Neural cell (in vitro differentiated cells): ENCODE results near the gene MYPN. TPM values are rescaled to one million over a fixed set of nuclear protein-coding genes. Genes with fewer than 3 reads are reported as not detected.

Experiments used
- H2AFZ ChIP-seq: fragments of 200-600, 300-800 bp; sonication (generic), shearing (Covaris generic); 2 replicates; pipeline ENCODE4 v1.6.0; 2014; ENCODE audit warnings: low read depth, mild to moderate bottlenecking, antibody characterized with exemption, low read length, moderate library complexity
- H3F3A ChIP-seq: fragments of 200-600 bp; shearing (Covaris generic); 2 replicates; pipeline ENCODE4 v1.6.1; 2016; ENCODE audit warnings: mild to moderate bottlenecking, moderate library complexity, mixed read lengths, antibody characterized with exemption, low read length; ENCODE audit not compliant: insufficient read depth, poor library complexity, severe bottlenecking
- H3K27ac ChIP-seq: fragments of 200-600, 300-800 bp; sonication (generic), shearing (Covaris generic); 2 replicates; pipeline ENCODE4 v1.5.1; 2014; ENCODE audit warnings: mild to moderate bottlenecking, low read length, moderate library complexity
- H3K27me3 ChIP-seq: fragments of 300-800, 200-600 bp; sonication (generic), shearing (Covaris generic); 2 replicates; pipeline ENCODE4 v1.6.0; 2014; ENCODE audit warnings: mild to moderate bottlenecking, low read depth, low read length, moderate library complexity; ENCODE audit not compliant: insufficient read depth
- H3K36me3 ChIP-seq: fragments of 300-800, 200-600 bp; sonication (generic), shearing (Covaris generic); 2 replicates; pipeline ENCODE4 v1.5.1; 2014; ENCODE audit warnings: mild to moderate bottlenecking, antibody characterized with exemption, low read length, moderate library complexity; ENCODE audit not compliant: insufficient read depth
- H3K4me2 ChIP-seq: fragments of 300-800, 200-600 bp; sonication (generic), shearing (Covaris generic); 2 replicates; pipeline ENCODE4 v1.6.0; 2014; ENCODE audit warnings: mild to moderate bottlenecking, low read length
- H3K4me3 ChIP-seq: fragments of 300-800, 200-600 bp; sonication (generic), shearing (Covaris generic); 2 replicates; pipeline ENCODE4 v1.5.1; 2014; ENCODE audit warnings: mild to moderate bottlenecking, low read length, moderate library complexity
- H3K79me2 ChIP-seq: fragments of 200-600 bp; shearing (Covaris generic); replicated peaks from 2 replicates; pipeline ENCODE4 v1.6.0; 2014; ENCODE audit warnings: mild to moderate bottlenecking, low read length, moderate library complexity; ENCODE audit not compliant: insufficient read depth
- H3K9ac ChIP-seq: fragments of 300-800, 200-600 bp; sonication (generic), shearing (Covaris generic); 2 replicates; pipeline ENCODE4 v1.6.1; 2016; ENCODE audit warnings: mild to moderate bottlenecking, low read length, mixed read lengths
- H3K9me2 ChIP-seq: fragments of 200-600 bp; shearing (Covaris generic); 2 replicates; pipeline ENCODE4 v1.6.1; 2016; ENCODE audit warnings: mild to moderate bottlenecking, low read length, mixed read lengths; ENCODE audit not compliant: insufficient read depth
- H3K9me3 ChIP-seq: fragments of 200-600, 300-800 bp; sonication (generic), shearing (Covaris generic); 2 replicates; pipeline ENCODE4 v1.6.1; 2016; ENCODE audit warnings: mild to moderate bottlenecking, mixed run types, low read length, moderate library complexity, mixed read lengths
- H4K20me1 ChIP-seq: fragments of 200-600 bp; shearing (Covaris generic); 2 replicates; pipeline ENCODE4 v1.6.1; 2016; ENCODE audit warnings: mild to moderate bottlenecking, mixed run types; ENCODE audit not compliant: insufficient read depth
- CTCF ChIP-seq: fragments of 450-650 bp; IDR thresholded peaks from 2 replicates; pipeline ENCODE4 v1.5.1; 2014; ENCODE audit warnings: antibody characterized with exemption, mild to moderate bottlenecking, moderate library complexity; ENCODE audit not compliant: poor library complexity, severe bottlenecking
- EP300 ChIP-seq: fragments of 450-650 bp; conservative IDR thresholded peaks from 2 replicates; pipeline ENCODE4 v1.6.1; 2014; ENCODE audit warnings: antibody characterized with exemption, mild to moderate bottlenecking, moderate library complexity; ENCODE audit not compliant: poor library complexity, severe bottlenecking
- EZH2 ChIP-seq: fragments of 200-600, 300-800 bp; shearing (Covaris generic), sonication (generic); IDR thresholded peaks from 2 replicates; pipeline ENCODE4 v1.6.1; 2014; ENCODE audit warnings: antibody characterized with exemption, low read length, borderline replicate concordance, mild to moderate bottlenecking; ENCODE audit not compliant: insufficient read depth, poor library complexity, severe bottlenecking
- MXI1 ChIP-seq: fragments of 450-650 bp; conservative IDR thresholded peaks from 2 replicates; pipeline ENCODE4 v1.6.1; 2014; ENCODE audit warnings: antibody characterized with exemption, mild to moderate bottlenecking; ENCODE audit not compliant: poor library complexity, severe bottlenecking
- POLR2AphosphoS5 ChIP-seq: IDR thresholded peaks from 2 replicates; pipeline ENCODE4 v1.6.1; 2012
- RAD21 ChIP-seq: fragments of 450-650 bp; conservative IDR thresholded peaks from 2 replicates; pipeline ENCODE4 v1.6.1; 2014; ENCODE audit warnings: antibody characterized with exemption, mild to moderate bottlenecking, moderate library complexity
- REST ChIP-seq: IDR thresholded peaks from 2 replicates; pipeline ENCODE4 v1.6.1; 2012; ENCODE audit warnings: borderline replicate concordance
- SMC3 ChIP-seq: fragments of 450-650 bp; conservative IDR thresholded peaks from 2 replicates; pipeline ENCODE4 v1.6.1; 2014; ENCODE audit warnings: antibody characterized with exemption, mild to moderate bottlenecking, moderate library complexity; ENCODE audit not compliant: poor library complexity
- TAF1 ChIP-seq: IDR thresholded peaks from 2 replicates; pipeline ENCODE4 v1.6.1; 2012; ENCODE audit warnings: low read depth
- polyA plus RNA-seq: library from polyadenylated mRNA; depleted of rRNA; stranded (reverse); fragments of >200 nt; gene quantifications from 2 replicates; pipeline ENCODE4 v1.2.3, GENCODE V29; 2014

Gene MYPN
- polyA plus RNA-seq, 1 donor from 2014 or later, result not detected

- no peaks in the 10 kb centered on the region for H3F3A ChIP-seq
- H3K9me2 ChIP-seq, result no peaks in the 10 kb centered on the region
- H3K79me2 ChIP-seq, result no peaks in the 10 kb centered on the region
- H3K4me2 ChIP-seq, result no peak overlapping the region
- H3K27me3 ChIP-seq, result no peaks in the 10 kb centered on the region
- no peak overlapping the region for H2AFZ ChIP-seq
- H3K9ac ChIP-seq, result no peak overlapping the region
- no peak overlapping the region for H3K27ac ChIP-seq
- no peak overlapping the region for H3K4me3 ChIP-seq
- no peaks in the 10 kb centered on the region for H4K20me1 ChIP-seq
- H3K36me3 ChIP-seq, result no peaks in the 10 kb centered on the region
- H3K9me3 ChIP-seq, result no peaks in the 10 kb centered on the region
- TF ChIP-seq CTCF (no peak), SMC3 (no peak), RAD21 (no peak), POLR2AphosphoS5 (no peak), EP300 (no peak), TAF1 (no peak), EZH2 (no peak), REST (no peak), MXI1 (no peak)
Measured at GRCh38 chr10:68180490-68180889, 71.2 kb downstream of the MYPN start.

GRCh38 chr10:68184546-68184945, 75.3 kb downstream of the MYPN start:
- Histone ChIP-seq H3K9me3 (no peaks in the 10 kb centered on the region), H3K27me3 (no peaks in the 10 kb centered on the region), H4K20me1 (no peaks in the 10 kb centered on the region), H3K36me3 (no peaks in the 10 kb centered on the region), H3F3A (no peaks in the 10 kb centered on the region), H3K27ac (no peak overlapping the region), H2AFZ (no peak overlapping the region), H3K4me3 (no peak overlapping the region), H3K9me2 (no peaks in the 10 kb centered on the region), H3K4me2 (no peak overlapping the region), H3K9ac (no peak overlapping the region), H3K79me2 (no peaks in the 10 kb centered on the region)
- TF ChIP-seq CTCF, result no peak
- TF ChIP-seq SMC3, result no peak
- TF ChIP-seq TAF1, result no peak
- TF ChIP-seq REST, result no peak
- no peak for TF ChIP-seq EP300
- no peak for TF ChIP-seq MXI1
- TF ChIP-seq RAD21, result no peak
- TF ChIP-seq EZH2, result no peak
